Loucy (cell line): Measurements from ENCODE around the gene DPF3.

Source experiments
- H2AFZ ChIP-seq: fragments of 200-600 bp; sonication (generic); 2 replicates; pipeline ENCODE4 v1.6.0; 2016; ENCODE audit warnings: antibody characterized with exemption, mild to moderate bottlenecking, low read length, moderate library complexity
- H3F3A ChIP-seq: fragments of 200-600 bp; 2 replicates; pipeline ENCODE4 v1.6.0; 2016; ENCODE audit warnings: antibody characterized with exemption, low read depth, mild to moderate bottlenecking
- H3K27me3 ChIP-seq: fragments of 200-600 bp; sonication (generic); 2 replicates; pipeline ENCODE4 v1.6.1; 2014; ENCODE audit warnings: low read length, mild to moderate bottlenecking; ENCODE audit not compliant: insufficient read depth, poor library complexity, severe bottlenecking
- H3K36me3 ChIP-seq: fragments of 200-600 bp; sonication (generic); 2 replicates; pipeline ENCODE4 v1.6.1; 2016; ENCODE audit warnings: low read length; ENCODE audit not compliant: insufficient read depth
- H3K4me1 ChIP-seq: fragments of 200-600 bp; sonication (generic); 2 replicates; pipeline ENCODE4 v1.5.1; 2014; ENCODE audit warnings: low read length, mild to moderate bottlenecking; ENCODE audit not compliant: insufficient read depth, poor library complexity, severe bottlenecking
- H3K4me2 ChIP-seq: fragments of 200-600 bp; sonication (generic); 2 replicates; pipeline ENCODE4 v1.6.0; 2014; ENCODE audit warnings: antibody characterized with exemption, low read length, low read depth, mild to moderate bottlenecking; ENCODE audit not compliant: poor library complexity, severe bottlenecking
- H3K4me3 ChIP-seq: fragments of 200-600 bp; sonication (generic); 2 replicates; pipeline ENCODE4 v1.5.1; 2014; ENCODE audit warnings: low read length, mild to moderate bottlenecking, mixed read lengths; ENCODE audit not compliant: poor library complexity, severe bottlenecking
- H3K79me2 ChIP-seq: fragments of 200-600 bp; sonication (generic); 2 replicates; pipeline ENCODE4 v1.6.1; 2014; ENCODE audit warnings: low read length; ENCODE audit not compliant: insufficient read depth
- H3K9ac ChIP-seq: fragments of 200-600 bp; sonication (generic); 2 replicates; pipeline ENCODE4 v1.6.0; 2014; ENCODE audit warnings: mild to moderate bottlenecking, low read depth, low read length, moderate library complexity; ENCODE audit not compliant: poor library complexity, severe bottlenecking
- H3K9me2 ChIP-seq: fragments of 200-600 bp; sonication (generic); replicated peaks from 2 replicates; pipeline ENCODE4 v1.6.1; 2016; ENCODE audit warnings: low read depth, low read length, mixed read lengths
- H3K9me3 ChIP-seq: fragments of 200-600 bp; sonication (generic); 2 replicates; pipeline ENCODE4 v1.6.1; 2014; ENCODE audit warnings: mild to moderate bottlenecking, antibody characterized with exemption, low read length, low read depth; ENCODE audit not compliant: insufficient read depth
- H4K20me1 ChIP-seq: fragments of 200-600 bp; sonication (generic); 2 replicates; pipeline ENCODE4 v1.6.0; 2014; ENCODE audit warnings: antibody characterized with exemption, low read length, mild to moderate bottlenecking; ENCODE audit not compliant: insufficient read depth, poor library complexity, severe bottlenecking
- CTCF ChIP-seq: fragments of 200-600 bp; sonication (generic); conservative IDR thresholded peaks from 2 replicates; pipeline ENCODE4 v1.5.1; 2014; ENCODE audit warnings: mild to moderate bottlenecking, antibody characterized with exemption, low read length
- EZH2phosphoT487 ChIP-seq: fragments of 200-600 bp; IDR thresholded peaks from 2 replicates; pipeline ENCODE4 v1.6.1; 2018; ENCODE audit warnings: antibody characterized with exemption, mild to moderate bottlenecking, moderate library complexity, borderline replicate concordance

DPF3 gene

GRCh38 chr14:72809063-72809462 is 84.8 kb downstream of the DPF3 start:
- Histone ChIP-seq H3F3A (no peaks in the 10 kb centered on the region), H3K9me2 (no peaks in the 10 kb centered on the region), H3K4me1 (no peaks in the 10 kb centered on the region), H2AFZ (no peak overlapping the region), H3K4me2 (no peak overlapping the region), H3K9ac (no peak overlapping the region), H3K79me2 (peaks cover 99% of the 10 kb centered on the region), H3K36me3 (peaks cover 60% of the 10 kb centered on the region; the same call in 1 of the 2 replicates), H3K4me3 (no peak overlapping the region), H3K27me3 (no peaks in the 10 kb centered on the region), H4K20me1 (peaks cover 64% of the 10 kb centered on the region), H3K9me3 (no peaks in the 10 kb centered on the region)
- no peak for TF ChIP-seq CTCF
- TF ChIP-seq EZH2phosphoT487, result no peak

GRCh38 chr14:72808564-72808963 is 85.3 kb downstream of the DPF3 start:
- peaks cover 99% of the 10 kb centered on the region for H3K79me2 ChIP-seq
- H4K20me1 ChIP-seq, result peaks cover 62% of the 10 kb centered on the region
- no peak for TF ChIP-seq EZH2phosphoT487
- no peak for TF ChIP-seq CTCF
- H3K4me1 ChIP-seq, result no peaks in the 10 kb centered on the region
- H3K9me3 ChIP-seq, result no peaks in the 10 kb centered on the region
- H2AFZ ChIP-seq, result no peak overlapping the region
- peaks cover 65% of the 10 kb centered on the region; the same call in 1 of the 2 replicates for H3K36me3 ChIP-seq
- H3K9ac ChIP-seq, result no peak overlapping the region
- no peaks in the 10 kb centered on the region for H3F3A ChIP-seq
- no peak overlapping the region for H3K4me2 ChIP-seq
- no peaks in the 10 kb centered on the region for H3K9me2 ChIP-seq
- H3K4me3 ChIP-seq, result no peak overlapping the region
- H3K27me3 ChIP-seq, result no peaks in the 10 kb centered on the region

- Histone ChIP-seq H3K4me2 (no peak overlapping the region), H3K36me3 (peaks cover 76% of the 10 kb centered on the region; the same call in 1 of the 2 replicates), H4K20me1 (peaks cover 62% of the 10 kb centered on the region), H3K27me3 (no peaks in the 10 kb centered on the region), H3K4me1 (peaks cover 5% of the 10 kb centered on the region), H2AFZ (no peak overlapping the region), H3K4me3 (no peak overlapping the region), H3K79me2 (peaks cover 99% of the 10 kb centered on the region), H3F3A (no peaks in the 10 kb centered on the region), H3K9ac (peak overlapping the region; percentile 13), H3K9me2 (no peaks in the 10 kb centered on the region), H3K9me3 (no peaks in the 10 kb centered on the region)
- TF ChIP-seq EZH2phosphoT487 (no peak), CTCF (no peak)
Measured at GRCh38 chr14:72802588-72802946, 91.3 kb downstream of the DPF3 start.
